ENCODE measurements around the gene RBM14.

- TF ChIP-seq EZH2 (IDR thresholded peaks at IDR 0.05; ENCODE audit: borderline replicate concordance, low read length), result no peak
- TF ChIP-seq CTCF (conservative IDR thresholded peaks at IDR 0.05 in 1 of 2, IDR thresholded peaks at IDR 0.05 in 1 of 2; ENCODE audit: extremely low read depth in 1 of 2, insufficient read depth in 1 of 2, low read depth in 1 of 2, low read length in 2 of 2), result no peak
Measured at GRCh38 chr11:66625041-66625751, 8.8 kb downstream of the RBM14 start.

All from mammary epithelial cell (primary cell).